Mucosa of descending colon (tissue), 3 donors: ENCODE results near the gene SNX5. TPM values are rescaled to one million over a fixed set of nuclear protein-coding genes. Genes with fewer than 3 reads are reported as not detected.

Experiments used
- ATAC-seq: fragments of 200-7000 bp; cut with Tn5 transposase; one replicate; pipeline ENCODE4 v1.9.1; 2020; ENCODE audit warnings: mild to moderate bottlenecking, moderate library complexity
- DNase-seq, 3 donors: peaks; one replicate each; pipeline ENCODE4 v3.0.0-alpha.2; 2020
- H3K36me3 ChIP-seq: fragments of 200-600 bp; one replicate; pipeline ENCODE4 v1.8.0; 2021; ENCODE audit warnings: low read depth, mild to moderate bottlenecking
- H3K4me1 ChIP-seq: fragments of 200-600 bp; one replicate; pipeline ENCODE4 v1.8.0; 2021; ENCODE audit warnings: low read depth, mild to moderate bottlenecking
- H3K4me3 ChIP-seq: fragments of 200-600 bp; one replicate; pipeline ENCODE4 v1.8.0; 2021; ENCODE audit warnings: mild to moderate bottlenecking
- H3K9me3 ChIP-seq: fragments of 200-600 bp; one replicate; pipeline ENCODE4 v1.8.0; 2021; ENCODE audit warnings: mild to moderate bottlenecking
- CTCF ChIP-seq: fragments of 200-600 bp; IDR thresholded peaks from one replicate; pipeline ENCODE4 v1.8.0; 2022; ENCODE audit warnings: antibody characterized with exemption, mild to moderate bottlenecking
- intact Hi-C, 2 donors: fragments of 100-400 bp; cut with DNase I in 1 of 2; cut with micrococcal nuclease in 1 of 2; formaldehyde crosslinking; loops; one replicate each; pipeline versions ENCODE4 v1.11.0 to v1.11.1; 2022; cut with DNase I, micrococcal nuclease
- total RNA-seq, 3 donors: library from RNA; stranded (reverse); fragmentation: NEBNext Ultra II Directional in 2 of 3; extraction: Animal tissue kit (Norgen Biotek cat#: 25700) in 2 of 3; gene quantifications; one replicate each; pipeline versions ENCODE4 v1.2.1 to v1.2.4, GENCODE V29; 2021 to 2023
- donor health status: DM: no; HTN: no; CAD: no; lungs with moderate emphysema.
- donor health status: DM: no; HTN: no; CAD: no.
- donor health status: DM: no; HTN: yes; CAD: no.

SNX5 gene
- total RNA-seq, 3 donors from 2014 or later: 70.3 to 117 (median 105) TPM

- TF ChIP-seq CTCF: no peak
- intact Hi-C loops: loop anchor here in 1 of 2 donors (10.0 kb wide), 1 partner anchor 213 kb away; the partner anchor contains the start of gene RRBP1
These were observed 70.9 kb downstream of the SNX5 start for GRCh38 chr20:17897566-17898307.

GRCh38 chr20:17896771-17897369, 71.7 kb downstream of the SNX5 start:
- H3K36me3 ChIP-seq: no peaks in the 10 kb centered on the region
- intact Hi-C loops: loop anchor here in 1 of 2 donors (10.0 kb wide), 1 partner anchor 212 kb away; the partner anchor contains the start of gene RRBP1
- no peaks in the 10 kb centered on the region for H3K9me3 ChIP-seq
- TF ChIP-seq CTCF: no peak
- no peak for DNase-seq
- no peak overlapping the region for H3K4me3 ChIP-seq
- H3K4me1 ChIP-seq: peaks cover 3% of the 10 kb centered on the region
- peak; percentile 27 for ATAC-seq

More at GRCh38 chr20:17897566-17898307, 70.9 kb downstream of the SNX5 start:
- no peak for DNase-seq
- no peaks in the 10 kb centered on the region for H3K9me3 ChIP-seq
- no peak for ATAC-seq
- H3K4me1 ChIP-seq: peaks cover 3% of the 10 kb centered on the region
- no peaks in the 10 kb centered on the region for H3K36me3 ChIP-seq
- H3K4me3 ChIP-seq: no peak overlapping the region

- no peaks in the 10 kb centered on the region for H3K36me3 ChIP-seq
- intact Hi-C loops: loop anchor here in 1 of 2 donors (10.0 kb wide), 1 partner anchor 211 kb away; the partner anchor contains the start of gene RRBP1
- DNase-seq: no peak
- H3K4me1 ChIP-seq: peaks cover 3% of the 10 kb centered on the region
- no peak overlapping the region for H3K4me3 ChIP-seq
- no peak for ATAC-seq
- no peaks in the 10 kb centered on the region for H3K9me3 ChIP-seq
- TF ChIP-seq CTCF: no peak
These were observed 72.3 kb downstream of the SNX5 start for GRCh38 chr20:17896193-17896723.

GRCh38 chr20:17895641-17896171, 72.9 kb downstream of the SNX5 start:
- H3K4me3 ChIP-seq: no peak overlapping the region
- intact Hi-C loops: loop anchor here in 1 of 2 donors (10.0 kb wide), 1 partner anchor 211 kb away; the partner anchor contains the start of gene RRBP1
- peak; percentile 43 for ATAC-seq
- no peak for TF ChIP-seq CTCF
- peaks cover 3% of the 10 kb centered on the region for H3K4me1 ChIP-seq
- DNase-seq: peak in 2 of 3 donors; percentile 54 to 66
- H3K9me3 ChIP-seq: no peaks in the 10 kb centered on the region
- H3K36me3 ChIP-seq: no peaks in the 10 kb centered on the region

GRCh38 chr20:17893445-17893844, 75.1 kb downstream of the SNX5 start:
- DNase-seq: no peak
- H3K36me3 ChIP-seq: no peaks in the 10 kb centered on the region
- ATAC-seq: no peak
- TF ChIP-seq CTCF: no peak
- H3K4me1 ChIP-seq: peaks cover 3% of the 10 kb centered on the region
- peaks cover 11% of the 10 kb centered on the region for H3K9me3 ChIP-seq
- intact Hi-C loops: loop anchor here in 1 of 2 donors (10.0 kb wide), 1 partner anchor 209 kb away; the partner anchor contains the start of gene RRBP1
- no peak overlapping the region for H3K4me3 ChIP-seq
